SU-DHL-6 (cell line): ENCODE data around the gene CBFA2T3.

Source experiments
- H2AFZ ChIP-seq: fragments of 200-600 bp; sonication (generic); 2 replicates; pipeline ENCODE4 v1.6.1; 2014; ENCODE audit warnings: low read depth, mild to moderate bottlenecking, moderate library complexity, mixed read lengths, antibody characterized with exemption, low read length; ENCODE audit not compliant: severe bottlenecking
- H3F3A ChIP-seq: fragments of 200-600 bp; shearing (Covaris generic); 2 replicates; pipeline ENCODE4 v1.6.0; 2016; ENCODE audit warnings: antibody characterized with exemption, mild to moderate bottlenecking; ENCODE audit not compliant: insufficient read depth
- H3K27ac ChIP-seq: fragments of 200-600 bp; sonication (generic); 2 replicates; pipeline ENCODE4 v1.5.1; 2016; ENCODE audit warnings: low read depth, mild to moderate bottlenecking, low read length, moderate library complexity, mixed read lengths
- H3K27me3 ChIP-seq: fragments of 200-600 bp; sonication (generic), shearing (Covaris generic); 2 replicates; pipeline ENCODE4 v1.6.0; 2014; ENCODE audit warnings: mild to moderate bottlenecking, low read length
- H3K36me3 ChIP-seq: fragments of 200-600 bp; sonication (generic); 2 replicates; pipeline ENCODE4 v1.6.1; 2014; ENCODE audit warnings: mild to moderate bottlenecking, low read length, mixed read lengths
- H3K4me2 ChIP-seq: fragments of 300-600, 200-600 bp; shearing (Covaris generic), sonication (generic); 2 replicates; pipeline ENCODE4 v1.6.0; 2014; ENCODE audit warnings: low read length, low read depth, mild to moderate bottlenecking; ENCODE audit not compliant: poor library complexity, severe bottlenecking
- H3K4me3 ChIP-seq: fragments of 200-600 bp; sonication (generic); 2 replicates; pipeline ENCODE4 v1.5.1; 2014; ENCODE audit warnings: antibody characterized with exemption, low read length, mild to moderate bottlenecking, mixed read lengths; ENCODE audit not compliant: insufficient read depth, poor library complexity, severe bottlenecking
- H3K79me2 ChIP-seq: fragments of 200-600 bp; sonication (generic); 2 replicates; pipeline ENCODE4 v1.6.1; 2014; ENCODE audit warnings: mild to moderate bottlenecking, low read length, moderate library complexity; ENCODE audit not compliant: insufficient read depth
- H3K9ac ChIP-seq: fragments of 200-600 bp; sonication (generic); 2 replicates; pipeline ENCODE4 v1.7.0; 2014; ENCODE audit warnings: mild to moderate bottlenecking, low read length
- H3K9me2 ChIP-seq: fragments of 200-600 bp; sonication (generic); replicated peaks from 2 replicates; pipeline ENCODE4 v1.6.1; 2014; ENCODE audit warnings: low read length; ENCODE audit not compliant: insufficient read depth
- H3K9me3 ChIP-seq: fragments of 200-600 bp; sonication (generic); 2 replicates; pipeline ENCODE4 v1.6.1; 2014; ENCODE audit warnings: low read length, mixed read lengths; ENCODE audit not compliant: insufficient read depth
- H4K20me1 ChIP-seq: fragments of 200-600 bp; sonication (generic); 2 replicates; pipeline ENCODE4 v1.6.1; 2014; ENCODE audit warnings: low read depth, mild to moderate bottlenecking, antibody characterized with exemption, low read length, moderate library complexity, mixed read lengths
- EZH2phosphoT487 ChIP-seq: fragments of 200-600 bp; sonication (generic), shearing (Covaris generic); conservative IDR thresholded peaks from 2 replicates; pipeline ENCODE4 v1.6.1; 2018; ENCODE audit warnings: mild to moderate bottlenecking, antibody characterized with exemption, low read length, moderate library complexity, mixed read lengths
- TF ChIP-seq, protein P1 (sequence below): fragments of 200-600 bp; sonication (generic); IDR thresholded peaks from one replicate; pipeline ENCODE4 v1.5.1; 2017; ENCODE audit warnings: antibody characterized with exemption, mild to moderate bottlenecking, low read length, moderate library complexity; ENCODE audit not compliant: insufficient read depth, poor library complexity, severe bottlenecking

Gene CBFA2T3

DNA sequence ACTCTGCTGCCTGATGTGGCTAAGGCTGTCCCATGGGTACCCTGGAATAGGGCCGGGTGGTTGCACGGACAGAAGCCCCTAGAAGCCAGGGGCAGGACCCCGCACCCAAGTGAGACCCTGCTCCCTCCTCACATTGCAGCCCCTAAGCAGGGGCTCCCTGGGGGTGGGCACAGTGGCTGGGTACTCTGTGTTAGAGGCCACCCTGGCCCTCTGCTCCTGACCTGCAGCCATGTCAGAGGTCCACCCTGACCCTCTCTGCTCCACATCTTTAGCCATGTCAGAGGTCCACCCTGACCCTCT is 2.1 kb downstream of the CBFA2T3 start:
- TF ChIP-seq, protein P1, sequence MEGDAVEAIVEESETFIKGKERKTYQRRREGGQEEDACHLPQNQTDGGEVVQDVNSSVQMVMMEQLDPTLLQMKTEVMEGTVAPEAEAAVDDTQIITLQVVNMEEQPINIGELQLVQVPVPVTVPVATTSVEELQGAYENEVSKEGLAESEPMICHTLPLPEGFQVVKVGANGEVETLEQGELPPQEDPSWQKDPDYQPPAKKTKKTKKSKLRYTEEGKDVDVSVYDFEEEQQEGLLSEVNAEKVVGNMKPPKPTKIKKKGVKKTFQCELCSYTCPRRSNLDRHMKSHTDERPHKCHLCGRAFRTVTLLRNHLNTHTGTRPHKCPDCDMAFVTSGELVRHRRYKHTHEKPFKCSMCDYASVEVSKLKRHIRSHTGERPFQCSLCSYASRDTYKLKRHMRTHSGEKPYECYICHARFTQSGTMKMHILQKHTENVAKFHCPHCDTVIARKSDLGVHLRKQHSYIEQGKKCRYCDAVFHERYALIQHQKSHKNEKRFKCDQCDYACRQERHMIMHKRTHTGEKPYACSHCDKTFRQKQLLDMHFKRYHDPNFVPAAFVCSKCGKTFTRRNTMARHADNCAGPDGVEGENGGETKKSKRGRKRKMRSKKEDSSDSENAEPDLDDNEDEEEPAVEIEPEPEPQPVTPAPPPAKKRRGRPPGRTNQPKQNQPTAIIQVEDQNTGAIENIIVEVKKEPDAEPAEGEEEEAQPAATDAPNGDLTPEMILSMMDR, result no peak
- no peak for TF ChIP-seq EZH2phosphoT487
- Histone ChIP-seq H3K9me2 (no peaks in the 10 kb centered on the region), H3K4me3 (peak overlapping the region; percentile 4), H3K27ac (peak overlapping the region; percentile 94), H3K4me2 (peak overlapping the region; percentile 70), H3K9me3 (no peaks in the 10 kb centered on the region), H2AFZ (no peak overlapping the region), H3F3A (peaks cover 82% of the 10 kb centered on the region), H3K79me2 (peaks cover 7% of the 10 kb centered on the region; the same call in 1 of the 2 replicates), H3K36me3 (no peaks in the 10 kb centered on the region), H3K27me3 (no peaks in the 10 kb centered on the region), H3K9ac (peak overlapping the region; percentile 71), H4K20me1 (no peaks in the 10 kb centered on the region)

DNA sequence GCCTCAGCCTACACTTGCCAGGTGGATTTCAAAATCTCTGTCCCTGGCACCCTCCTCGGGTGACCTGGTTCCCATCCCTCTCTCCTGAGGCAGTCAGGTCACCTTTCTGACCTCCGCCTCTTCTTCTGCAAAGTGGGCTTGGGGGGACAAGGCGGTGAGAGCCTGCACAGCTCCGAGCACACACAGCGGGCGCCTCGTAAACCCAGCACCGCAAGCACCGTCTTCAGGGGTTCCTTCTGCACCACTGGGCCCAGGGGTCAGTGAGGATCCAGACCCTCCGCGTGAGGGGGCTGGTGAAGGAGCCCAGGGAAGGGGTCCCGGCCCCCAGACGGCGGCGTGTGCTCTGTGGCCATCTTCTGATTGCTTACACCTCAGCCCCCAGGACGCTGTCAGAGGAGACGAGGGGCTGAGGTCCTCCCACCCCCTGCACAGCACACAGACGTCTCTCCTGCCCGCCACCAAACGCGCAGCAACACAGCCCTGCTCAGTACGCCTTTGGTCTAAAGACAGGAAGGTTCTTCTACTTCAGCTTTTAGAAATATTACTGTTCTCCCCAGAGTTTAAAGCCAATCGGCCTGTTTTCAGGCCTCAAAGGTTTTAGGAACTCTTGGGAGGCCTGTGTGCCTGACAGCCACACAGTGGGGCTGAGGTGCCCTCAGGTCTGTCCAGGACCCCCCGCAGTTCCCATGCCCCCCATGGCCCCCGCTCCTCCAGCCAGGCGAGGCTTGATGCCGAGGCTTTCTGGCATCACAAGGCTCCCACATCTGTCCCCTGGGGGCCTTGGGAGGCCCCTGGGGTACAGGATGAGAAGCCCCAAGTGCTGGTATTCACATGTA is 2.7 kb downstream of the CBFA2T3 start:
- Histone ChIP-seq H3K4me3 (peak overlapping the region; percentile 43), H3K36me3 (no peaks in the 10 kb centered on the region), H3K9me3 (no peaks in the 10 kb centered on the region), H3K9ac (peak overlapping the region; percentile 71), H3F3A (peaks cover 85% of the 10 kb centered on the region), H4K20me1 (no peaks in the 10 kb centered on the region), H3K27me3 (no peaks in the 10 kb centered on the region), H3K79me2 (peaks cover 7% of the 10 kb centered on the region; the same call in 1 of the 2 replicates), H2AFZ (no peak overlapping the region), H3K27ac (peak overlapping the region; percentile 94), H3K9me2 (no peaks in the 10 kb centered on the region), H3K4me2 (peak overlapping the region; percentile 70)
- TF ChIP-seq EZH2phosphoT487, result no peak
- TF ChIP-seq, protein P1, result no peak

DNA sequence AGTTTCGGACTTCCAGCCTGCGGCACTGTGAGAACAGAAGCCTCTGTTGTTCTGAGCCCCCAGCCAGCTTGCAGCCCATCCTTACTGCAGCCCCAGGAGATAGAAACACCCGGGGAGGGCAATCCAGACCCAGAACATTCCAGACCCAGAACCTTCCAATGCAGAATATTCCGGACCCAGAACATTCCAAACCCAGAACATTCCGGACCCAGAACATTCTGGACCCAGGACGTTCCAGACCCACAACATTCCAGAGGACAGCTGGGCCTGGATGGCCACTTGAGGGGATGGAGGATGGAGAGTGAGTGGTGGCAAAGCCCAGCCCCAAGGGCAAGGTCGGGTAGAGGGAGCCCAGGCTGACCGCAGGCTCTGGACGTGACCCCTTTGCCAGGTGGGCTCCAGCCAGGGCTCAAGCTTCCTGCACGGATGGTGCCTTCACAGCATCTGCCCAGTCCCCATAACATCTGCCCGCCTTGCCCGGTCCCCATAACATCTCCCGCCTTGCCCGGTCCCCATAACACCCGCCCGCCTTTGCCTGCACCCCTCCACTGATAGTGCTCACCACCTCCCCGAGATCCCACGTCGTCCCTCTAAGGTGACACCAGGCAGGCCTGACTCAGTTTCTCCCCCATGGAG is 3.5 kb downstream of the CBFA2T3 start:
- peak overlapping the region; percentile 70 for H3K4me2 ChIP-seq
- H3K27me3 ChIP-seq, result no peaks in the 10 kb centered on the region
- H2AFZ ChIP-seq, result no peak overlapping the region
- H3F3A ChIP-seq, result peaks cover 88% of the 10 kb centered on the region
- peaks cover 7% of the 10 kb centered on the region; the same call in 1 of the 2 replicates for H3K79me2 ChIP-seq
- H3K9me2 ChIP-seq, result no peaks in the 10 kb centered on the region
- peak overlapping the region; percentile 71 for H3K9ac ChIP-seq
- H3K36me3 ChIP-seq, result no peaks in the 10 kb centered on the region
- no peaks in the 10 kb centered on the region for H4K20me1 ChIP-seq
- peak overlapping the region; percentile 43 for H3K4me3 ChIP-seq
- TF ChIP-seq, protein P1, result no peak
- no peak for TF ChIP-seq EZH2phosphoT487
- H3K9me3 ChIP-seq, result no peaks in the 10 kb centered on the region
- H3K27ac ChIP-seq, result peak overlapping the region; percentile 94
